Measurements from ENCODE around the gene MYO16.
"Not testable (repeated sequence)": the region's sequence is repeated elsewhere in the genome, so short reads cannot be mapped to it uniquely, and the experiment has no call there.

The MYO16 gene

GRCh38 chr13:109074436-109074835 is 445.0 kb downstream of the MYO16 start:
- no peak overlapping the region for H3K4me3 ChIP-seq (ENCODE audit: low read length)
- no peak for DNase-seq (ENCODE audit: low read depth, low spot score)

- no peak overlapping the region for H3K4me3 ChIP-seq (ENCODE audit: low read length)
- DNase-seq (ENCODE audit: low read depth, low spot score), result no peak
These were observed 445.4 kb downstream of the MYO16 start for GRCh38 chr13:109074853-109075252.

- no peak for DNase-seq (ENCODE audit: low read depth, low spot score)
- H3K4me3 ChIP-seq (ENCODE audit: low read length), result no peak overlapping the region
These were observed 458.7 kb downstream of the MYO16 start for GRCh38 chr13:109087916-109088623.

DNA sequence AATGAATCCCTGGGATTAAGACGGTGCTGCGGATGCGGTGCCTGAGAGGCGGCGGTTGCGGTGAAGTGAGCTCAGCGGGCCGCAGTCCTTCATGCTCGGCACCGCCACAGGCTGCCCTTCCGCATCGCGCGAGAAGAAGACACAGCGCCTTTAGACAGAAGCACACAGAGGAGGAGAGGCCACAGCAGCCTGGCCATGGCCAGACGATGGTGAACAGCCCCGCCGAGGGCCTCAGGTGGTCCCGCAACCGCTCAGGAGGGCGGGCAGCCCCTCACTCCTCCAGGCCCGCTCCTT is 459.2 kb downstream of the MYO16 start:
- no peak overlapping the region for H3K4me3 ChIP-seq (ENCODE audit: low read length)
- DNase-seq (ENCODE audit: low read depth, low spot score), result no peak

- DNase-seq (ENCODE audit: low read depth, low spot score), result no peak
- H3K4me3 ChIP-seq (ENCODE audit: low read length), result no peak overlapping the region
These were observed 461.4 kb downstream of the MYO16 start for GRCh38 chr13:109090796-109091195.

DNA sequence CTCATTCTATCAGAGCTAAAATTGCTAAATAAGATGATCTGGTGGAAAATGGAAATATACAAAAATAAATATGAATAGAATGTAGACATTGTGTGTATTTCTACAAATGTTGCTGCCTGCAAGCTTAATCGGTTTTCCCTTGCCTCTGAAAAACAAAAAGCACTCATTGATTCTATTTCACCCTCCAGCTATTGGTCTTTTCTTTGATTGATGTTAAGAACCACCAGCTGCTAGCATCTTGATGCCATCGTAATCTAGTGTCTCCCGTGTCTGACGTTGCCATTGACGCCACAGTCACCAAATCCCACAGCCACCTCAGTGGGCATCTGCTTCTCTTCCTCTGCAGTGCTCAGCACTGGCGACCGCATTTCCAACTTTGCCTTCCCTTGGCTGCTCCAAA is 461.8 kb downstream of the MYO16 start:
- no peak for DNase-seq (ENCODE audit: low read depth, low spot score)
- H3K4me3 ChIP-seq (ENCODE audit: low read length), result no peak overlapping the region

- not testable (repeated sequence) for DNase-seq (ENCODE audit: low read depth, low spot score); H3K4me3 ChIP-seq (ENCODE audit: low read length)
These were observed 462.8 kb downstream of the MYO16 start for GRCh38 chr13:109092186-109092585.

GRCh38 chr13:109093998-109094397 is 464.6 kb downstream of the MYO16 start:
- DNase-seq (ENCODE audit: low read depth, low spot score), result no peak

GRCh38 chr13:109095126-109095525 is 465.7 kb downstream of the MYO16 start:
- DNase-seq (ENCODE audit: low read depth, low spot score), result no peak
- H3K4me3 ChIP-seq (ENCODE audit: low read length), result no peak overlapping the region

More at GRCh38 chr13:109093998-109094397, 464.6 kb downstream of the MYO16 start:
- H3K4me3 ChIP-seq (ENCODE audit: low read length), result no peak overlapping the region

- DNase-seq (ENCODE audit: low read depth, low spot score), result no peak
These were observed 466.7 kb downstream of the MYO16 start for GRCh38 chr13:109096101-109096500.

GRCh38 chr13:109100705-109101304 is 471.4 kb downstream of the MYO16 start:
- H3K4me3 ChIP-seq (ENCODE audit: low read length), result no peak overlapping the region
- DNase-seq (ENCODE audit: low read depth, low spot score), result no peak

More at GRCh38 chr13:109096101-109096500, 466.7 kb downstream of the MYO16 start:
- H3K4me3 ChIP-seq (ENCODE audit: low read length), result no peak overlapping the region

DNA sequence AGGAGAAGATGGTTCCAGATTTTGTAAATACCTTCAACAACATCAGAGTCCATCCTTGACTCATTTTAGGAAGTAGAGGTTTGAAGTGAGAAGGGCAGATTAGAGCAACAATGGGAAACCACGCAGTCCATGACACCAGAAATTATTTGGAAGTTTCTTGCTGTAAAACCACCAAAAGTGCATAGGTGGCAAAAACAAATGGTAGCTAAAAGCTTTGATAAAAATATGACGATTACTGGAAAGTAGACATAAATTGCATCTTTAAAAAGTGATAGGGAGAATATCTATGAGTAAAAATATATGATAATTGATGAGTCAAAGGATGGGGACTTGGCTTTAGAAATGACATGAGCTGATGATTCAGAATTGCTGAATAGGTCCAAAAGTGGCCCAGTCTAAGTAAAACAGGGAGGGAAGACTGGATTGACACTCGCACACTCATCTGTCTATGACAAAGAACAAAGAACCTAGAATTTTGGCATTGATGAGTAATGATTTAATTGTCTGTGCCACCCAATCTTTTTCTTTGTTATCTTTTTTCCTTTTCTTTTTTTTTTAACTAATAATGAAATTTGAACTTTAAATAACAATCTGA is 472.2 kb downstream of the MYO16 start:
- DNase-seq (ENCODE audit: low read depth, low spot score), result no peak
- H3K4me3 ChIP-seq (ENCODE audit: low read length), result no peak overlapping the region

- no peak overlapping the region for H3K4me3 ChIP-seq (ENCODE audit: low read length)
- no peak for DNase-seq (ENCODE audit: low read depth, low spot score)
These were observed 476.5 kb downstream of the MYO16 start for GRCh38 chr13:109105899-109106298.

- DNase-seq (ENCODE audit: low read depth, low spot score), result no peak
These were observed 480.7 kb downstream of the MYO16 start for GRCh38 chr13:109110159-109110558.

DNA sequence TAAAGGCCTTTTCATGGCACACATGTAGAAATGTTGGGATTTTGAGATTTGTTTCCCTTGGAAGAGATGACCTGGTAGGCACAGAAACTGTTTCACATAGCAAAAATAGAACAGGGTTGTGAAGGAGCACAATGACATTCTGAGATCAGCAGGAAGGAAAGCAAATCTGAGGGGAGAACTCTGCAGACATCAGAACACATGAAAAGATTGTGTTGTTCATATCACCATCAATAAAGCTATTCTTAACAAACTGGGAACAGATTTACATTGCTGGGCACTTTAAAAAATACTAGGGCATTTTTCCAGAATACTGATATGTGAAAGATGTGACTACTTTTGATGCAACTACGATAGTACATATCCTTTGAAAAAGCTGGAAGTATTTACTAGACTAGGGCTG is 481.7 kb downstream of the MYO16 start:
- no peak overlapping the region for H3K4me3 ChIP-seq (ENCODE audit: low read length)
- no peak for DNase-seq (ENCODE audit: low read depth, low spot score)

More at GRCh38 chr13:109110159-109110558, 480.7 kb downstream of the MYO16 start:
- H3K4me3 ChIP-seq (ENCODE audit: low read length), result no peak overlapping the region

DNA sequence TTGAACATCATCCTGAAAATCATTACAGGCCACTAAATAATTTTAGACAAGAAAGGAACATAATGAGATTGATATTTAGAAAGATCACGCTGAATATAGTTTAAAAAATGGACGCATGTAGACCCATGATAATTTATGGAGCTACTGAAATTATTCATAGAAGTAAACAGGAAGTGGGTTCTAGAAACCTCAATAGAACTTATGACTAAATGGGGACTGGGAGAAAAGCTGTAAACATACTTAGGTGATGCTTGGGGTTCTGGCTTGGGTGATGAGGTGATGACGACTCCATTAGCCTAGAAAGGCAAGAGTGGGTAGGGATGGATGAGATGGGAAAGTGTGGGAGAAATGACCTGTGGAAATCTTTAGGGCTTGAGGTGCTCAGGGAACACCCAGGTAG is 484.0 kb downstream of the MYO16 start:
- no peak for DNase-seq (ENCODE audit: low read depth, low spot score)
- H3K4me3 ChIP-seq (ENCODE audit: low read length), result no peak overlapping the region

DNA sequence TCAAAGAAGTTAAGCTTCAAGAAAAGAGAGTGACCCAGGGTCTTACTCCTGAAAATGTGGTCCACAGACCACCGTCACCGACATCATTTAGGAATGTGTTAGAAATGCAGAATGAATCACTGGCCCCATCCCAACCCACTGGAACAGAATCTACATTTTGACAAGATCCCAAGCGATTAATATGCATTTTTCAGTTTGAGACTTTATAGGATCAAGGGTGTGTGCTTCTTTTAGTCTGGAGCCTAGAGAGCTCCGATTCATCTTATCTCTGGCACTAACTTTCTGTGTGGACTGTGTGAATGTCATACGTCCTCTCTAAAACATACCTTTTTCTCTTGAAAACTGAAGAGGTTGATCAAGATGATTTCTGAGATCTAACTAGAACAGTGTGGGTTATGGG is 484.8 kb downstream of the MYO16 start:
- no peak for DNase-seq (ENCODE audit: low read depth, low spot score)
- H3K4me3 ChIP-seq (ENCODE audit: low read length), result no peak overlapping the region

GRCh38 chr13:109114991-109115390 is 485.6 kb downstream of the MYO16 start:
- no peak overlapping the region for H3K4me3 ChIP-seq (ENCODE audit: low read length)
- no peak for DNase-seq (ENCODE audit: low read depth, low spot score)

DNA sequence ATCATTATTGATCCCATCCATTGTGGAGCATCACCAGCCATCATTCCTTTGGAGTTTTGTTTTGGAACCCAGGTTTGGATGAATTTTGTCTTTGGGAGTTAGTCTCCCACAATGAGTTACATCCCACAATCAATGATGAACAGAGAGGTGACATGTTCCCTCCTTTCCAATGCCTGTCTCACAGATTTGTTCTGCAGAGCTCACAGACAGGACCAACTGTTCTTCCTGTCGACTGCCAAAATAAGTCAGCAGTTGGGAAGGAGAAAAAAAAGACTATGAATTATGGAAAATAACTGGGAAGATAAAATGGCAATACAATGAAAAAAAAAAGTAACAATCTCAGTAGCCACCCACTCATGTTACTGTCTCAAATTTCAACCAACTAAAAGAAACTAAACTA is 489.1 kb downstream of the MYO16 start:
- no peak for DNase-seq (ENCODE audit: low read depth, low spot score)
- H3K4me3 ChIP-seq (ENCODE audit: low read length), result no peak overlapping the region

DNA sequence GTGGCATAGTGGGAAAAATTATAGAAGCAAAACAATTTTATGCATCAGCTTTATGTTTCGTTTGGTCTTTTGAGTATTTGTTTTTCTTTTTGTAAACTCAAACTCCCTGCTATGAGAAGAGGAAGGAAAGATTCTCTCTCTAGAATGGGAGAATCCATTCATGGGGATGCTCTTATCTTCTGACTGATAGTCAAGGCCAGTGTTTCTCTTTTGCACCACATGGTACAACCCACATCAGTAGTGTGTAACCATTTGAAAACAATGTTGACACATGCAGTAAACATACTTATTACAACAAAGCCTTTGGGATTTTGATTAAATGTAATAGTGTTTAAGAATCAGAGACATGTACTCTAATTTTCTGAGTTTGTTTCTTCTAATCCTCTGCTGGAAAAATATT is 490.5 kb downstream of the MYO16 start:
- H3K4me3 ChIP-seq (ENCODE audit: low read length), result no peak overlapping the region
- DNase-seq (ENCODE audit: low read depth, low spot score), result no peak

GRCh38 chr13:109121826-109122225 is 492.4 kb downstream of the MYO16 start:
- H3K4me3 ChIP-seq (ENCODE audit: low read length), result no peak overlapping the region
- no peak for DNase-seq (ENCODE audit: low read depth, low spot score)
